Astrocyte (in vitro differentiated cells and primary cell): ENCODE data around the gene ACP6.

Source experiments
- CTCF ChIP-seq: IDR thresholded peaks from 2 replicates; pipeline ENCODE4 v1.5.1; 2011; ENCODE audit warnings: low read depth, mild to moderate bottlenecking, inconsistent platforms, low read length, moderate library complexity; ENCODE audit not compliant: insufficient read depth
- EZH2 ChIP-seq: IDR thresholded peaks from 2 replicates; pipeline ENCODE4 v1.6.1; 2012; ENCODE audit warnings: mild to moderate bottlenecking, low read length, inconsistent platforms; ENCODE audit not compliant: insufficient read depth

DNA sequence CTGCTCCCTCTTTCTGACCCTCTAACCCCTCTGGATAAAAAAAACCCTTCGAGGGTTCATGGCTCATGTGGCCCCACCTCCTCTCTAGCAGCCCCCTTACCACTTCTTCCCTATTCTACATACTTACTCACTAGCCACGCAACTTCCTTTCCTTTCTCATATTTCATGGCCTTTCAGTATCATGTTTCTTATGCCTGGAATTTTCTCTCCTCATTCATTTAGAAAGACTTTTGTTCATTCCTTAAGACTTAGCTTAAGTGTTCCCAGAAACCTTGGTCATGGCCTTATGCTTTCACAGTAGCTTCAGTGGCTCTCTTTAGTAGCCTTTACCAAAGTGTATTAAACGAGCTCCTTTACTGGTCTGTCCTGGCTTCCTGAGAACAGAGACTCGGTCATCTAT lies 6.1 kb downstream of the ACP6 start:
- TF ChIP-seq CTCF (no peak), EZH2 (no peak)
